HepG2 (cell line): ENCODE data around the gene BAZ2A. TPM values are rescaled to one million over a fixed set of nuclear protein-coding genes. Genes with fewer than 3 reads are reported as not detected.
A peak's percentile ranks its signal among the peaks of the same experiment; 100 is the strongest.

Experiments
- AKNA ChIP-seq: sonication (generic); formaldehyde crosslinking; IDR thresholded peaks from 2 replicates; pipeline ENCODE4 v1.4.0; 2020; ENCODE audit warnings: missing genetic modification reagents, borderline replicate concordance
- BRD4 ChIP-seq: sonication (generic); formaldehyde crosslinking; IDR thresholded peaks from 2 replicates; pipeline ENCODE4 v1.4.0; 2020; ENCODE audit warnings: missing genetic modification reagents
- ETV5 ChIP-seq: IDR thresholded peaks from 2 replicates; pipeline ENCODE4 v1.6.1; 2018; ENCODE audit warnings: missing biosample characterization, missing genetic modification reagents, inconsistent platforms, borderline replicate concordance
- HBP1 ChIP-seq: IDR thresholded peaks from 2 replicates; pipeline ENCODE4 v1.6.1; 2016; ENCODE audit warnings: low read depth, control low read depth
- IRF2 ChIP-seq: IDR thresholded peaks from 2 replicates; pipeline ENCODE4 v1.6.1; 2018; ENCODE audit warnings: missing genetic modification reagents, missing compliant biosample characterization
- KAT8 ChIP-seq: IDR thresholded peaks from 2 replicates; pipeline ENCODE4 v1.6.1; 2016; ENCODE audit warnings: missing genetic modification reagents, missing compliant biosample characterization
- LCORL ChIP-seq, 2 experiments: fragments of 450-650 bp in 1 of 2; sonication (generic) in 1 of 2; formaldehyde crosslinking in 1 of 2; IDR thresholded peaks; 2 replicates each; pipeline versions ENCODE4 v1.5.0 to v1.6.1; 2017 to 2020; ENCODE audit warnings: antibody characterized with exemption in 1 of 2, missing genetic modification reagents in 1 of 2
- NR2C2 ChIP-seq: sonication (generic); formaldehyde crosslinking; IDR thresholded peaks from 2 replicates; pipeline ENCODE4 v1.4.0; 2020; ENCODE audit warnings: missing genetic modification reagents, mild to moderate bottlenecking, moderate library complexity, borderline replicate concordance
- PATZ1 ChIP-seq: sonication (generic); formaldehyde crosslinking; IDR thresholded peaks from 2 replicates; pipeline ENCODE4 v1.4.0; 2020; ENCODE audit warnings: missing genetic modification reagents
- REST ChIP-seq, 2 experiments: IDR thresholded peaks; 2 replicates each; pipeline ENCODE4 v1.6.1; 2011 to 2012; ENCODE audit warnings: low read length in 2 of 2, borderline replicate concordance in 1 of 2, low read depth in 1 of 2, mild to moderate bottlenecking in 1 of 2, moderate library complexity in 1 of 2
- SCMH1 ChIP-seq: sonication (generic); formaldehyde crosslinking; IDR thresholded peaks from 2 replicates; pipeline ENCODE4 v1.9.0; 2021; ENCODE audit warnings: missing genetic modification reagents, mild to moderate bottlenecking, borderline replicate concordance
- TRIM24 ChIP-seq: sonication (generic); formaldehyde crosslinking; IDR thresholded peaks from 2 replicates; pipeline ENCODE4 v1.8.0; 2022; ENCODE audit warnings: mild to moderate bottlenecking, missing genetic modification reagents
- ZNF460 ChIP-seq: sonication (generic); formaldehyde crosslinking; IDR thresholded peaks from 2 replicates; pipeline ENCODE4 v1.5.1; 2020; ENCODE audit warnings: missing genetic modification reagents, mild to moderate bottlenecking, borderline replicate concordance
- ZNF720 ChIP-seq: sonication (generic); formaldehyde crosslinking; IDR thresholded peaks from 2 replicates; pipeline ENCODE4 v1.4.0; 2020; ENCODE audit warnings: missing genetic modification reagents
- ZNF775 ChIP-seq: sonication (generic); formaldehyde crosslinking; IDR thresholded peaks from 2 replicates; pipeline ENCODE4 v1.4.0; 2020; ENCODE audit warnings: missing genetic modification reagents, mild to moderate bottlenecking, moderate library complexity, borderline replicate concordance
- polyA plus RNA-seq, 8 experiments: library from polyadenylated mRNA; depleted of rRNA in 3 of 8; stranded (reverse) in 7 of 8; unstranded in 1 of 8; fragments of >200 nt; fragmentation: Illumina TruSeq in 4 of 8; extraction: Trizol in 4 of 8; gene quantifications; 2 replicates each; pipeline versions ENCODE4 v1.2.1 to v1.2.3, GENCODE V29; 2011 to 2016; ENCODE audit warnings: low read depth in 4 of 8, missing spikeins in 1 of 8, mixed read lengths in 1 of 8; ENCODE audit not compliant: insufficient read depth in 1 of 8
- total RNA-seq, 5 experiments: library from RNA; depleted of rRNA; stranded (reverse); fragments of >200 nt; fragmentation: Illumina TruSeq; extraction: Trizol; gene quantifications; 2 replicates each; pipeline ENCODE4 v1.2.3, GENCODE V29; 2016; ENCODE audit warnings: low read depth in 1 of 5

The BAZ2A gene
- total and polyA plus RNA-seq, 2 of the 13 experiments (the other 11 are each of a cell fraction or from before 2014, with no cell fraction given), result 21.8 to 73.5 TPM

- TF ChIP-seq PATZ1 (CRISPR knock-in tag) (0 out of 2 replicates have a peak, but pooled peaks have one; percentile 19), IRF2 (CRISPR knock-in tag) (peak; percentile 45; the same call in 1 of the 2 replicates), ZNF775 (CRISPR knock-in tag) (no peak), HBP1 (CRISPR knock-in tag) (peak; percentile 70; the same call in 1 of the 2 replicates), NR2C2 (CRISPR knock-in tag) (0 out of 2 replicates have a peak, but pooled peaks have one; percentile 41), REST (IDR thresholded peaks at IDR 0.05; ENCODE audit: borderline replicate concordance in 1 of 2, low read depth in 1 of 2, low read length in 2 of 2) (0 out of 4 replicates have a peak, but pooled peaks of 1 of the 2 experiments have one; percentile 28), ZNF460 (CRISPR knock-in tag) (no peak), LCORL (IDR thresholded peaks at IDR 0.05) (no peak), LCORL (CRISPR knock-in tag; IDR thresholded peaks at IDR 0.05) (0 out of 2 replicates have a peak, but pooled peaks have one; percentile 34), BRD4 (CRISPR knock-in tag) (no peak), SCMH1 (CRISPR knock-in tag) (no peak), ETV5 (CRISPR knock-in tag) (peak; percentile 46; the same call in 1 of the 2 replicates), KAT8 (CRISPR knock-in tag) (peak; percentile 49; the same call in 1 of the 2 replicates), ZNF720 (CRISPR knock-in tag) (no peak), TRIM24 (CRISPR knock-in tag) (no peak), AKNA (no peak)
Measured at GRCh38 chr12:56628671-56629458, 1.3 kb downstream of the BAZ2A start (continued).
